ENCODE results near the gene GNB2. TPM values are rescaled to one million over a fixed set of nuclear protein-coding genes. Genes with fewer than 3 reads are reported as not detected.

GNB2 gene
- total RNA-seq, 1 donor from 2014 or later = 229 TPM

DNA sequence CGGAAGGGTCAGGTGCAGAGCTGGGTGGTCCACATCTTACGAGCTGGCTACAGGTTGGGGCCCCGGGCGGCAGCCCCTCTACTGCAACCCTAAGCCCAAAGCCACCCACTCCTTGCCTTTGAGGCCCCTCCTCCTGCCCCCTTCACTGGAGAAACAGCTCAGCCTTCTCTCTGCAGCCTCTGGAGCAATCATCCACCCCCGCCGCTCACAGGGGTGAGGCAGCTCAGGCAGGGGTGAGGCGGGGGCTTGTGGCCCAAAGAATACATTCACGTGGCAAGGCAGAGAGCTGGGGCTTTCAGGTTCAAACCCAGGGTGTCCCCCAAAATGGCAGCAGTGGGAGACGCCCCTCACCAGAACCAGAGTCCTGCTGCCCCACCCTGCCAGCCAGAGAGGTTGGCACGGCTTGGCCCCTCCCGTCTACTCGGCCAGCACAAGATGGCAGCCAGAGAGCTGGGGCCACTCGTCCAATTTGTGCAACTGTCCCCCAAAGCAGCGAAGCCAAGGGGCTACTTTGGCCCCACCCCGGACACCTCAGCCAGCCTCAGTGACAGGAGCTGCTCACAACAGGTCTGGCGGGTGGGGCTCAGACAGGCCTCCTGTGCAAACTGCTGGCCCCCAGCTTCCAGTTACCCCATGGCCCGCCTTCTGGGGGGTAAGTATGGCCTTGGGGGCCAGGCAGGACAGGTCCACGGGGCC is 7.2 kb downstream of the GNB2 start:
- Mint-ChIP-seq H3K9me3 (no peaks in the 10 kb centered on the region), H3K4me3 (peak overlapping the region; percentile 73), H3K27me3 (ENCODE audit: low read depth) (no peaks in the 10 kb centered on the region), H3K27ac (ENCODE audit: unreplicated experiment) (no peak overlapping the region), H3K4me1 (peaks cover 9% of the 10 kb centered on the region), H3K36me3 (ENCODE audit: low read depth) (peaks cover 8% of the 10 kb centered on the region)
- DNase-seq (ENCODE audit: low read depth, low spot score) = no peak
- TF ChIP-seq, protein P1, sequence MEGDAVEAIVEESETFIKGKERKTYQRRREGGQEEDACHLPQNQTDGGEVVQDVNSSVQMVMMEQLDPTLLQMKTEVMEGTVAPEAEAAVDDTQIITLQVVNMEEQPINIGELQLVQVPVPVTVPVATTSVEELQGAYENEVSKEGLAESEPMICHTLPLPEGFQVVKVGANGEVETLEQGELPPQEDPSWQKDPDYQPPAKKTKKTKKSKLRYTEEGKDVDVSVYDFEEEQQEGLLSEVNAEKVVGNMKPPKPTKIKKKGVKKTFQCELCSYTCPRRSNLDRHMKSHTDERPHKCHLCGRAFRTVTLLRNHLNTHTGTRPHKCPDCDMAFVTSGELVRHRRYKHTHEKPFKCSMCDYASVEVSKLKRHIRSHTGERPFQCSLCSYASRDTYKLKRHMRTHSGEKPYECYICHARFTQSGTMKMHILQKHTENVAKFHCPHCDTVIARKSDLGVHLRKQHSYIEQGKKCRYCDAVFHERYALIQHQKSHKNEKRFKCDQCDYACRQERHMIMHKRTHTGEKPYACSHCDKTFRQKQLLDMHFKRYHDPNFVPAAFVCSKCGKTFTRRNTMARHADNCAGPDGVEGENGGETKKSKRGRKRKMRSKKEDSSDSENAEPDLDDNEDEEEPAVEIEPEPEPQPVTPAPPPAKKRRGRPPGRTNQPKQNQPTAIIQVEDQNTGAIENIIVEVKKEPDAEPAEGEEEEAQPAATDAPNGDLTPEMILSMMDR (conservative IDR thresholded peaks at IDR 0.05) = no peak

DNA sequence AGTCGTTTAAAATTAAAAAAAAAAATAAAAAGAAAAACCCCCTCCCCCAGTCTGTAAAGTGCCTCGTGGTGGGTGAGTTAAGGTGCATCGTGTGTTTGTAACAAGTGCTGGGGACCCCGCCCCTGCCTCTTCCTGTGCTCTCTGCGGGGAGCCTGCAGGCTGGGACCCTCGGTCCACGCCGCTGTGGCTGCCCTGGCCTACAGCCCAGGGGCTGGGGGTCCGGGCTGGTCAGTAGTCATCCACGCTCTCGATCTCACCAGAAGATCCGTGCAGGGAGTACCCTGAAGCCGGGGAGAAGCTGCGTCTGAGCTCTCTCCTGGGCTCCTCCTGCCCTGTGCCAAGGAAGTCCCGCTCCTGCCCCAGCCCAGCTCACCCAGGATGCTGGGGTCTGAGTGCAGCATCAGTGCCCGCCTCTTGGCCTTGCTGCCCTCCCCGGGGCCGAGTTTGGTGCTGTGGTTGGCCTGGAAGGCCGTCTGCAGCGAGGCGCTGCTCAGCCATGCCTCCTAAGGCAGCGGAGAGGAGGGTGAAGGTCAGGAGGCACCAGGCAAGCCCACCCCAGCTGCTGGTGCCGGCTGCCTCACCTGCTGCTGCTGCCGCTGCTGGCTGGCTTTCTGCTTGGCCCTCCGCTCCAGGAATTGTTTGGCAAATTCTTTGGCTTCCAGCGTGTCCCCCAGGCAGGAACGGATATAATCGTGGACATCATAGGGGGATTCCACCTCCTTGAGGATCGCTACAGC is 8.1 kb downstream of the GNB2 start:
- peak overlapping the region; percentile 44 for H3K4me3 Mint-ChIP-seq
- H3K27me3 Mint-ChIP-seq (ENCODE audit: low read depth) = no peaks in the 10 kb centered on the region
- DNase-seq (ENCODE audit: low read depth, low spot score) = no peak
- peaks cover 8% of the 10 kb centered on the region for H3K36me3 Mint-ChIP-seq (ENCODE audit: low read depth)
- no peak overlapping the region for H3K27ac Mint-ChIP-seq (ENCODE audit: unreplicated experiment)
- peaks cover 5% of the 10 kb centered on the region for H3K4me1 Mint-ChIP-seq
- H3K9me3 Mint-ChIP-seq = no peaks in the 10 kb centered on the region
- TF ChIP-seq, protein P1 (conservative IDR thresholded peaks at IDR 0.05) = no peak

DNA sequence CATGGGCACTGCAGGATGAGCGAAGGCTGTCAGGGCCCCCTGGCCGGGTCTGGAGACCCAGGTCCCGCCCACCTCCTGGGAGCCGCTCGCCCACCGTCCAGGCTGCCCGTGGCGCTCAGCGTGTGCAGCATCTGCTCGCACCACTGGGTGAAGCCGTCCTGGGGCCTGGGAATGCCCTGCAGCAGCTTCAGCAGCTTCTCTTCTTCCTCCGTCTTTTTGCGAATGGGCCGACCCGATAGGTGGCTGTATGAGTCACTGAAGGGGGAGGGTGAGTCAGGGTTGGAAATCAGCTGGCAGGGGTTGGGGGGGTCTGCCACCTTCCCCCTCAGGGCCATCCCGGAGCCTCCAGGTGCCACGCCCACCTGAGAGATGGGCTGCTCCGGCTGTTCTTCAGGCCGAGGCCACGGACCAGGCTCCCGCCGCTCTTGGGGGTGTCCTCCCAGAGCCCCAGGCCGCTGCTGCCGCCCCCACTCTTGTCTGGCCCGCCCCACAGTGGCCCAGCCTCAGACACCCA is 8.7 kb downstream of the GNB2 start:
- Mint-ChIP-seq H3K27me3 (ENCODE audit: low read depth) (no peaks in the 10 kb centered on the region), H3K4me1 (peaks cover 5% of the 10 kb centered on the region), H3K27ac (ENCODE audit: unreplicated experiment) (no peak overlapping the region), H3K36me3 (ENCODE audit: low read depth) (peaks cover 8% of the 10 kb centered on the region), H3K4me3 (no peak overlapping the region), H3K9me3 (no peaks in the 10 kb centered on the region)
- no peak for DNase-seq (ENCODE audit: low read depth, low spot score)
- TF ChIP-seq, protein P1 (conservative IDR thresholded peaks at IDR 0.05) = no peak

DNA sequence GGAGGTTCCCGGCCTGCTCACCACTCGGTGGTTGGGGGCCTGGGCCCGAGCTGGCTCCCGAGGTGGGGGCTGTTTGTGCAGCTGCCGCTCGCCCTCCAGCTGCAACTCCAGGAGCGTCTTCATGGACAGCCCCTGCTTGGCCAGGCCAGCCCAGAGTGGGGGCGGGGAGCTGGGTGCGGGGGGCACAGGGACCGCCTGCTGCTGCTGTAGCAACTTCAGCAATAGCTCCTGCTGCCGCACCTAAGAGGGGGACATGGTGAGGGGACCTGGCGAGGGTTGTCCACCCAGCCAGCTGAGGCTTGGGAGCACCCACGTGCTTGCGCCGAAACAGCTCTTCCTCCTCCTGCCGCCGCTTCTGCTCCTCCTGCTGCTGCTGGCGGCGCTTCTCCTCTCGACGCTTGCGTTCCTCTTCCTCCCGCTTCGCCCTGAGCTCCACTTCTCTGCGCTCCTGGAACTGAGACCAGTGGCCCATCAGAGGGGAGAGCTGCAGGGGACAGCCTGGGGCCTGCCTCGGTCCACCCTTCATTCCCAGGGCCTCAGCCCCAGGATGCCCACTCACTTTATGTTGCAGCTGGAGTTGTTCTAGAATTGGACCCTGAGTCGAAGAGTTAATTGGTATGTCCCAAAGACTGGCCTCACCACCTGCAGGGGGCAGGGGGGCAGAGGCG is 9.6 kb downstream of the GNB2 start:
- Mint-ChIP-seq H3K36me3 (ENCODE audit: low read depth) (peaks cover 6% of the 10 kb centered on the region), H3K4me3 (peak overlapping the region; percentile 72), H3K9me3 (no peaks in the 10 kb centered on the region), H3K27me3 (ENCODE audit: low read depth) (no peaks in the 10 kb centered on the region), H3K4me1 (peaks cover 5% of the 10 kb centered on the region), H3K27ac (ENCODE audit: unreplicated experiment) (no peak overlapping the region)
- TF ChIP-seq, protein P1 (conservative IDR thresholded peaks at IDR 0.05) = no peak
- DNase-seq (ENCODE audit: low read depth, low spot score) = no peak

DNA sequence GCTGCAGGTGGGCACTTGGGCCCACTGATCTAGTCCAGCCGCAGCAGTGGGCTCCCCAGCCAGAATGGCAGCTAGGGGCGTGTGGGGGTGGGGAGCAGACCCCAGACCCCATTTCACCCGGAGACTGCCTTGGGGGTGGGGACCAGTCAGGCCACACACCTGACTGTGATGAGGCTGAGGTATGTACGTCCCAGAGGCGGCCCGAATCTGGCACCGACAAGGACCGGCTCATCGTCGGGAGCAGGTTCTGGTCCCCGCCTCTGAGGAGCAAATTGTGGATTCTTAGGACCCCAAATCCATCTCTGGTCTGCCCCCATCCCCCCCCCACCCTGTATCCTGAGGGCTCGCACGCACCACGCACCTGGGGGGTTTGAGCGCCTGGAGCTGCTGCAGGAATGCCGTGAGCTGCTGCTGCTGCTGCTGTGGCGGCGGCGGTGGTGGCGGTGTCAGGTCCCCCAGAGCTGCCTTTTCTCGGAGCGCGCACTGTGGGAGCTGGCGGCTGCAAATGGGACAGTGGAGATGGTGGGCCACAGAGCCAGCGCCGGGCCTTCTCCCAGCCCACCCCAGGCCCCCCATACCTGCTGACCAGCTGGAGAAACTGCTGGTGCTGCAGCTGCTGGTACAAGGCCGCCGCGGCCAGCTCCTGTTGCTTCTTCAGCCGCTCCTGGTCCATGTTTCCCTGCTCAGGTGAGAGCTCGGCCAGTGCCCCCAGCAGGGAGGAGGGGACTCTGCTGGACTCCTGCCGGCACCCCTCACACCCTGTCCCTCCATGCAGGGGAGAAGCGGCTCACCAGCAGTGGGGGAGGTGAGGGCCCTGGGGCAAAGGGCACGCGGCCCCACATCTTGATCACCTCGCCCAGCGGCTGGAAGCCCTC is 10.4 kb downstream of the GNB2 start:
- peaks cover 3% of the 10 kb centered on the region for H3K36me3 Mint-ChIP-seq (ENCODE audit: low read depth)
- no peak for DNase-seq (ENCODE audit: low read depth, low spot score)
- H3K4me3 Mint-ChIP-seq = peak overlapping the region; percentile 72
- H3K9me3 Mint-ChIP-seq = no peaks in the 10 kb centered on the region
- no peaks in the 10 kb centered on the region for H3K27me3 Mint-ChIP-seq (ENCODE audit: low read depth)
- H3K4me1 Mint-ChIP-seq = peaks cover 5% of the 10 kb centered on the region
- TF ChIP-seq, protein P1 (conservative IDR thresholded peaks at IDR 0.05) = no peak
- H3K27ac Mint-ChIP-seq (ENCODE audit: unreplicated experiment) = no peak overlapping the region
